ENCODE data around the gene APH1B.
"Not testable (repeated sequence)": the region's sequence is repeated elsewhere in the genome, so short reads cannot be mapped to it uniquely, and the experiment has no call there.

APH1B gene

GRCh38 chr15:63340353-63340752 is 62.9 kb downstream of the APH1B start:
- no peaks in the 10 kb centered on the region for H3K36me3 Mint-ChIP-seq (ENCODE audit: low read depth)

GRCh38 chr15:63340878-63341277 is 63.5 kb downstream of the APH1B start:
- peaks cover 8% of the 10 kb centered on the region for H3K4me1 Mint-ChIP-seq (ENCODE audit: low read depth)
- no peak overlapping the region for H3K27ac Mint-ChIP-seq
- H3K27me3 Mint-ChIP-seq = no peaks in the 10 kb centered on the region
- no peak overlapping the region for H3K4me3 Mint-ChIP-seq
- H3K36me3 Mint-ChIP-seq (ENCODE audit: low read depth) = no peaks in the 10 kb centered on the region
- no peaks in the 10 kb centered on the region for H3K9me3 Mint-ChIP-seq

More at GRCh38 chr15:63340353-63340752, 62.9 kb downstream of the APH1B start:
- no peak overlapping the region for H3K4me3 Mint-ChIP-seq
- no peaks in the 10 kb centered on the region for H3K9me3 Mint-ChIP-seq
- no peak overlapping the region for H3K27ac Mint-ChIP-seq
- H3K27me3 Mint-ChIP-seq = no peaks in the 10 kb centered on the region
- peaks cover 8% of the 10 kb centered on the region for H3K4me1 Mint-ChIP-seq (ENCODE audit: low read depth)

- Mint-ChIP-seq H3K4me1 (ENCODE audit: low read depth) (peaks cover 8% of the 10 kb centered on the region), H3K27me3 (no peaks in the 10 kb centered on the region), H3K4me3 (no peak overlapping the region), H3K36me3 (ENCODE audit: low read depth) (no peaks in the 10 kb centered on the region), H3K9me3 (no peaks in the 10 kb centered on the region), H3K27ac (no peak overlapping the region)
Observed at GRCh38 chr15:63341898-63342297, 64.5 kb downstream of the APH1B start.

- H3K9me3 Mint-ChIP-seq; H3K27ac Mint-ChIP-seq; H3K36me3 Mint-ChIP-seq (ENCODE audit: low read depth); H3K27me3 Mint-ChIP-seq; H3K4me1 Mint-ChIP-seq (ENCODE audit: low read depth); H3K4me3 Mint-ChIP-seq: not testable (repeated sequence)
Observed at GRCh38 chr15:63342996-63343562, 65.7 kb downstream of the APH1B start.

GRCh38 chr15:63344731-63345390 is 67.5 kb downstream of the APH1B start:
- Mint-ChIP-seq H3K27me3 (no peaks in the 10 kb centered on the region), H3K4me3 (no peak overlapping the region), H3K27ac (no peak overlapping the region), H3K4me1 (ENCODE audit: low read depth) (peaks cover 8% of the 10 kb centered on the region), H3K9me3 (no peaks in the 10 kb centered on the region), H3K36me3 (ENCODE audit: low read depth) (no peaks in the 10 kb centered on the region)

GRCh38 chr15:63345391-63345752 is 68.0 kb downstream of the APH1B start:
- Mint-ChIP-seq H3K27me3 (no peaks in the 10 kb centered on the region), H3K36me3 (ENCODE audit: low read depth) (no peaks in the 10 kb centered on the region), H3K4me1 (ENCODE audit: low read depth) (peaks cover 8% of the 10 kb centered on the region), H3K27ac (no peak overlapping the region), H3K4me3 (no peak overlapping the region), H3K9me3 (no peaks in the 10 kb centered on the region)

GRCh38 chr15:63347074-63347857 is 69.9 kb downstream of the APH1B start:
- Mint-ChIP-seq H3K4me3 (no peak overlapping the region), H3K9me3 (no peaks in the 10 kb centered on the region), H3K36me3 (ENCODE audit: low read depth) (no peaks in the 10 kb centered on the region), H3K4me1 (ENCODE audit: low read depth) (peaks cover 6% of the 10 kb centered on the region), H3K27ac (no peak overlapping the region), H3K27me3 (no peaks in the 10 kb centered on the region)

GRCh38 chr15:63348392-63348791 is 71.0 kb downstream of the APH1B start:
- Mint-ChIP-seq H3K9me3 (no peaks in the 10 kb centered on the region), H3K27ac (no peak overlapping the region), H3K27me3 (no peaks in the 10 kb centered on the region), H3K36me3 (ENCODE audit: low read depth) (no peaks in the 10 kb centered on the region), H3K4me1 (ENCODE audit: low read depth) (peaks cover 4% of the 10 kb centered on the region), H3K4me3 (no peak overlapping the region)

GRCh38 chr15:63349156-63349555 is 71.8 kb downstream of the APH1B start:
- Mint-ChIP-seq H3K27me3 (no peaks in the 10 kb centered on the region), H3K36me3 (ENCODE audit: low read depth) (no peaks in the 10 kb centered on the region), H3K4me1 (ENCODE audit: low read depth) (no peaks in the 10 kb centered on the region), H3K4me3 (no peak overlapping the region), H3K9me3 (no peaks in the 10 kb centered on the region), H3K27ac (no peak overlapping the region)

GRCh38 chr15:63349621-63350020 is 72.2 kb downstream of the APH1B start:
- Mint-ChIP-seq H3K36me3 (ENCODE audit: low read depth) (no peaks in the 10 kb centered on the region), H3K27me3 (no peaks in the 10 kb centered on the region), H3K27ac (no peak overlapping the region), H3K9me3 (no peaks in the 10 kb centered on the region), H3K4me1 (ENCODE audit: low read depth) (no peaks in the 10 kb centered on the region), H3K4me3 (no peak overlapping the region)

- H3K9me3 Mint-ChIP-seq = no peaks in the 10 kb centered on the region
- no peak overlapping the region for H3K4me3 Mint-ChIP-seq
- H3K27me3 Mint-ChIP-seq = no peaks in the 10 kb centered on the region
- no peaks in the 10 kb centered on the region for H3K4me1 Mint-ChIP-seq (ENCODE audit: low read depth)
- H3K36me3 Mint-ChIP-seq (ENCODE audit: low read depth) = no peaks in the 10 kb centered on the region
- H3K27ac Mint-ChIP-seq = no peak overlapping the region
Observed at GRCh38 chr15:63350178-63350621, 72.8 kb downstream of the APH1B start.

- Mint-ChIP-seq H3K36me3 (ENCODE audit: low read depth) (no peaks in the 10 kb centered on the region), H3K4me1 (ENCODE audit: low read depth) (no peaks in the 10 kb centered on the region), H3K4me3 (no peak overlapping the region), H3K27me3 (no peaks in the 10 kb centered on the region), H3K27ac (no peak overlapping the region), H3K9me3 (no peaks in the 10 kb centered on the region)
Observed at GRCh38 chr15:63351170-63351569, 73.8 kb downstream of the APH1B start.

- Mint-ChIP-seq H3K27me3 (no peaks in the 10 kb centered on the region), H3K9me3 (no peaks in the 10 kb centered on the region), H3K36me3 (ENCODE audit: low read depth) (no peaks in the 10 kb centered on the region), H3K4me3 (no peak overlapping the region), H3K4me1 (ENCODE audit: low read depth) (no peaks in the 10 kb centered on the region), H3K27ac (no peak overlapping the region)
Observed at GRCh38 chr15:63352808-63353207, 75.4 kb downstream of the APH1B start.

GRCh38 chr15:63353261-63353660 is 75.9 kb downstream of the APH1B start:
- H3K27ac Mint-ChIP-seq = no peak overlapping the region
- H3K4me3 Mint-ChIP-seq = no peak overlapping the region
- H3K4me1 Mint-ChIP-seq (ENCODE audit: low read depth) = no peaks in the 10 kb centered on the region
- H3K27me3 Mint-ChIP-seq = no peaks in the 10 kb centered on the region
- no peaks in the 10 kb centered on the region for H3K36me3 Mint-ChIP-seq (ENCODE audit: low read depth)
- no peaks in the 10 kb centered on the region for H3K9me3 Mint-ChIP-seq

GRCh38 chr15:63353887-63354286 is 76.5 kb downstream of the APH1B start:
- H3K4me3 Mint-ChIP-seq = no peak overlapping the region
- no peaks in the 10 kb centered on the region for H3K4me1 Mint-ChIP-seq (ENCODE audit: low read depth)
- H3K36me3 Mint-ChIP-seq (ENCODE audit: low read depth) = no peaks in the 10 kb centered on the region
- H3K27me3 Mint-ChIP-seq = no peaks in the 10 kb centered on the region
- H3K9me3 Mint-ChIP-seq = no peaks in the 10 kb centered on the region
- no peak overlapping the region for H3K27ac Mint-ChIP-seq

Measured in stimulated activated naive CD8-positive, alpha-beta T cell treated with anti-CD3 and anti-CD28 coated beads, Interleukin-15, Interleukin-2, amounts not matched to agents 100 ng/mL and 50 ng/mL, for 24 hours (primary cell).